Left forelimb (tissue), 1 donor: ENCODE data around the gene MAGI2.

ENCODE experiments used
- DNase-seq: peaks from one replicate; pipeline ENCODE4 v3.0.0-alpha.2; 2018; ENCODE audit warnings: low spot score

MAGI2 gene

DNA sequence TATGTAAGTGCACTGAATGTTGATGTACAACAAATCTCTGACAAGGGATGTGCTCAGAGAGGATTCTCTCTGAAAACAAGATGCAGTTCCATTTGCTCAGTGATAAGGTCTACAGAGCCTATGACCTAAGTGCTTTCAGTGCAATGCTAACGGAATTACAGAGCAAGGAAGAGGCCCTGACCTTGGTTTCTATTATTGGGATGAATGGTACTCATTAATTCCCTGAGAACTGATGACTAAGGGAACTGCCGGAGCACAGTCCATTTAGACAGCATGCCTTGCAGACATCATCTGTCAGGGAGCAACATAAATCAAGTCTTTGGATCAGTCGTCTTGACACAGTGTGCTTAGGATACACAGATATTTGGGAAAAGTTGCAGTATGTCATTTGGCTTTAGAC, 1314.1 kb downstream of the MAGI2 start:
- no peak for DNase-seq

DNA sequence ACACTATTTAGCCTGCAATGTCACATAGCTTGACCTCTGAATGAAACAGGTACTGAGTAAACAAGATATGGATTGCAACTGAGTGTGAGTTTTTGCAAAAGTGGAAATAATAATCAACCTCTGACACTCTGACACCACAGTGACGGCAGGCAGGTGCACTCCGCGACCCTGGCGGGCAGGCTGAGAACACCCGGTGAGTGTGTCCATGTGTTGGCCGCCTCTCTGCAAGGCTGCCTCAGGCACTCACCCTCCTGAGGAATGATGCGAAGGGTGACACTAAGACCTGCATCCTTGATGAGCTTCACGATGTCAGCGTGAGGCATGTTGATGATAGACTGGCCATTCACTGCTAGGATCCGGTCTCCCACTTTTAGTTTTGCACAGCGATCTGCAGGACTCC, 1318.7 kb downstream of the MAGI2 start:
- no peak for DNase-seq

DNA sequence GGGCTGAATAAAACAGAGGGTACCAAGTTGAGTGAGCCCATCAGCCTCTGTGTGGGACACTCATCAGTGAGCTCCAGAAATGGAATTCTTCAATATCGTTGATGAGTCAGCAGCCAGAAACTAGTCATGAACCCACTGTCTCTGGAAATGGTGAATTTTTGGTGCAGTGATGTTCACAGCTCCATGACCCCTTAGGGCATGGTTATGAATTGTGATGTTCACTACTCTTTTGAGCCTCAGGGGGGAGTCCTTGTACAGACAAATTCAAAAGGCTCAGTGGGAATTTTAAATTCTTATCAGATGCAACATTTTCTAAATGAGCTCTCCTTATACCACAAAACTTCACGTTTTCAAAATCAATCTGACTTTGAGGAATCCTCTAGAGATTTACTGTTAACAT, 1319.2 kb downstream of the MAGI2 start:
- no peak for DNase-seq

DNA sequence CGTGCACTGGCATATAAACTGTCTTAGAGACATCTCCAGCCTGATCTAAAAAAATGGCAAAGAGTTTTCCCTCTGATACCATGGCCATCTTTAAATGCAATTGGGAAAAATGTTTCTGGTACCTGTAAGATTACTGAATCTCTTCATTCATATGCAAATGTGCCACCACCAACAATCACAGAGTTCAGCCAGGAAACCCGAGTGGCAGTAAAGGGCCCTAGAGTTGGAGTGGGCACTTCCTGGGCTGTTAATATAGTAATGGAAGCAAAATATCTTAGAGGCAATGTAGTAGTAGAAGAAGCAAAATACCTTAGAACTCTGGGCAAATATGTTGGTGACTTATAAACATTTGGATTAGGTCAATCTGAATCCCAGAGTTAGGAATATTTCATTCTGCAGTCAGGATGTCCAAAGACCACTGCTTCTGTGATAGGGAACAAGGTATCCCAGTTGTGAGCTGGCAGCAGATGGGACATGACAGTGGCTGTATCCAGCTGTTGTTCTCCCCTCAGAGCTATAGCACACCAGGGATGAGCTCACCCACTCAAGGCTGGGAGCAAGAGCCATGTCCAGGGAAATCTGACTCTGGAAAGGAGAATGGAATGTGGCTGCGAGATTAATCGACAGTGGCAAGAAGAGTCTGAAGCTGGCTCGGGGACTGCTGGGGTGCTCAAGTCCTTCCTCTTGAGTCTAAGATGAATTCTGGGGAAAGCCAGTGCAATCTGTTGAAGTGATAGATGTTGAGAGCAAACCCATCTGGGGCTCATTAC, 1322.8 kb downstream of the MAGI2 start:
- DNase-seq, result no peak

DNA sequence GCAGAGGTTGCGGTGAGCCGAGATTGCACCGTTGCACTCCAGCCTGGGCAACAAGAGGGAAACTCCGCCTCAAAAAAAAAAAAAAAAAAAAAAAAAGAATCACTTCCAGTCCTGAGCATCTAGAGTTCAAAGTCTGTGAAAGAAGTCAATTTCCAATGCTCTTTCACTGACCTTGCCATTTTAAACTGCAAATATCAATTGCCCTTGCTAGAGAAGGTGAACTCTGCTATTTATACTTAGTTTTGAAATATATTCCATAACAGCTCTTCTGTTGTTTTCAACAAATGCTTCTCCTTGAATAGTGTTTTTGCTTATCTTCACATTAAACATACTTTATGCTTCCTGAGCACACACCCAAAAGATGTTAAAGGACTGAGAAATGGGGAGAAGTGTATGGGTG, 1323.6 kb downstream of the MAGI2 start:
- no peak for DNase-seq

DNA sequence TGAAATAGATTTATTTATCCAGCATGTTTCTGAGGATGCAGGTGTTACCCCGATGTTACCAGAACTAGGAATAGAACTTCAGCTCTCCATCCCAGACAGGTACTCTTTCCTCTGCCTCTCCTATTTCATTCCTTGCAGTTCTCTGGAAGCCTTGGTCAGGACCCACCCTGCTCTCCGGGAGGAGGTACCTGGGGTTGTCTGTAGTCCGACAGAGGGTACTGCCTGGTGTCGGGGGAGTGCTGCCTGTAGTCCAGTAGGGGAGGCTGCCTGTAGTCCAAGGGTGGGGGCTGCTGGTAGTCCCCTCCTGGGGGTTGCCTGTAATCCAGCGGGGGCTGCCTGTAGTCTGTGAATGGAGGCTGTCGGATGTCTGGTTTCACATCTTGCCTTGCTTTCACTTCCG, 1326.5 kb downstream of the MAGI2 start:
- no peak for DNase-seq

DNA sequence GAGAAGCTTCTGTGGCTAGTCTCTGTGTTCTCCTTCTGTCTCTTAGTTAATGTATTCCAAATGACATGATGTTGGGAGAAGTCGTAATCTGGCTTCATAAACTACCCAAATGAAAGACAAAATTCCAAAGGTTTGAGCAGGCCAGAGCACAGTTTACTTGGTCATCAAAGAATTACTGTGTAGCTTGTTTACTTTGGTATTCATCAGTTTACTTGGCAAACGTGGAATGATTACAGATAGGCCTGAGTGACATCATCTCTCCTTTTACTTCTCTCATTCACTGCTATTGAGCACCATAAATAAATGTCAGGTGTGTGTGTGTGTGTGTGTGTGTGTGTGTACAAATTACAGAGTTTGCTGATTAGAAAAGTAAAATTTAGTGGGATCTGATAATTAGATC, 1327.6 kb downstream of the MAGI2 start:
- DNase-seq, result no peak

DNA sequence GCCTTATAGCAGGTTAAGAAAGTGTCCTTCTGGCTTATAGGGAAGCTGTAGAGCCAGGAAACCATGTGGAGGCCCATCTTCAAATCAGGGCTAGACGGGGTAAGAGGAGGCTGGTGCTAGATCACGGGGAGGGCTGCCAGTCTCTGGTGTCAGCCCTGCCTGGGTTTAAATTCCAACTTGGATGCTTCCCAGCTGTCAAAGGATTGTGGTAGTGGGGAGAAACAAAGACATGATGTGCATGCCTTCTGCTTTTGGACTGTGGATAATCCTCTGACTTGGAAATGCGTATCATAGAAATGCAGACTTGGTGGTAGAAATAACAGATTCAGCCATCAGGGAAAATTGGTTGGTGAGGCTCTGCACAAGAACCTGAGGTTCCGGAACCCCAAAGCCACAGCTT, 1329.3 kb downstream of the MAGI2 start:
- DNase-seq, result no peak

DNA sequence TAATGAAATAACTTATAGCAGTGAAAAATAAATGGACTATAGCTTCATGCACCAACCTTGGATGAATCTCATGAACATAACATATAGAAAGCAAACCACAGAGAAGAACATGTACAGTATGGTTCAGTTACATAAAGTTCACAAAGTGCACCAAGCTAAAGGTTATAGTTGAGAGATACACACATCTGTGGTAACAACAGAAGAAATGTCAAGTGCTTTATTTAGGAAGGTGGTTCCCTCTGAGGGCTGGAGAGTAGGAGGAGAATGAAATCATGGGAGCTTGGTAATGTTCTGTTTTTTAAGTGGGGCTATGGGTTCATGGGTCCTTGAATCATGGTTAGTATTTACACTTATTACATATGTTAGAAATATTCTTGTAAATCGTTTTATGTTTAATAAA, 1331.6 kb downstream of the MAGI2 start:
- no peak for DNase-seq

DNA sequence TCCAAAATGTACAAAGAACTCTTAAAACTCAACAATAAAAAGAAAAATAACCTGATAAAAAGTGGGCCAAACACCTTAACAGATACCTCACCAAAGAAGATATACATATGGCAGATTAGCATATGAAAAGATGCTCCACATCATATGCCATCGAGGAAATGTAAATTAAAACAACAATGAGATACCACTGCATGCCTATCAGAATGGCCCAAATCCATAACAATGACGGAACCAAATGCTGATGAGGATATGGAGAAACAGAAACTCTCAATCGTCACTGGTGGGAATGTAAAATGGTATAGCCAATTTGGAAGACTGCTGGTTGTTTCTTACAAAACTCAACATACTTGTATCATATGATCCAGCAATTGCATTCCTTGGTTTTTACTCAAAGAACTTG, 1335.0 kb downstream of the MAGI2 start:
- no peak for DNase-seq

DNA sequence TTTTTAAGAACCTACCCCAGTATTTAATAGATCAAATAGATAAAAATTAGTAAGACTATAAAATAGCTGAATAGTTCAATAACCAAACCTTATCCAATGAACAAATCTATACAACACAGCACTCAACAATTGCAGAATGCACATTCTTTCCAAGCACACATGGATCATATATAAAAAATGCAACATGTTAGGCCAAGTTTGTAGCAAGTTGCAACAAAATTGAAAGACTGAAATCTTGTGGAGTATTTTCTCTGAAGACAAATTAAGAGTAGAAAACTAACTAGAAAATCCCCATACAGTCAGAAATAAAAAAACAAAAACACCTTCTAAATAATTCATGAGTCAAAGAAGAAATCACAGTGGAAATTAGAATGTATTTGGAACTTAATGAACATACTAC, 1337.6 kb downstream of the MAGI2 start:
- no peak for DNase-seq

DNA sequence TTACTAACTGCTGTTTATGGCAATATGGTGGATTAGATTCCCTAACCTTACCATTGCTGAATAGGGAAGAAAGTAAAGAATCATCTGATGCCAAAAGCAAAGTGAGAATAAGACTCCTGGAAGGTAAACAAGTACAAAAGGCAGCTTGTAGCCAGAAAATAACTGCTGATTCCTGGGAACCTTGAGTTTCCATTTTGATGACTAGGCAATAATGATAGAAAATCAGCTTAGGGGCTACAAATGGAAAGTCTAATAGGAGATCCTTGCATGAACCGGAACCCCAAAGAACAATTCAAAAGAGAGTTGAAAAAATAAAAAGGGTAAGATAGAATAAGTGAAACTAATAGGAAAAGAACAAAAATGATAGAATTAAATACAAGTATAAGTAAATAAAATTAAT, 1338.5 kb downstream of the MAGI2 start:
- no peak for DNase-seq

DNA sequence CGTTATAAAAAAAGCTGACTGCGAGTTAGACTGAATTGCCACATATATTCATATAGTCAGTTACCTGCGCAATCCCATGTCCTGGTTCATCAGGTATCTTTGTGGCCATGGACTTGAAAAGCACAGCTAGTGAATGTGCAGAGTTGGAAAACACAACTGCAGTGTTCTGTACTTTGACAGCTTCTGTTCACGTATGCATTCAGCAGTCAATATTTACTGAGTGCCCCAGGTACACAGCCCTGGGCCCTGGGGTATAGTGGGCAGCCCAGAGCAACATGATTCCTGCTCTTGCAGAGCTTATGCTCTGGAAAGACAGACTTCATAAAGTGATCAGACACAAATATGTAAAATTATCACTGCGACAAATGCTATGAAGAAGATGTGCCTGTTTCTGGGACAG, 1341.0 kb downstream of the MAGI2 start:
- no peak for DNase-seq

DNA sequence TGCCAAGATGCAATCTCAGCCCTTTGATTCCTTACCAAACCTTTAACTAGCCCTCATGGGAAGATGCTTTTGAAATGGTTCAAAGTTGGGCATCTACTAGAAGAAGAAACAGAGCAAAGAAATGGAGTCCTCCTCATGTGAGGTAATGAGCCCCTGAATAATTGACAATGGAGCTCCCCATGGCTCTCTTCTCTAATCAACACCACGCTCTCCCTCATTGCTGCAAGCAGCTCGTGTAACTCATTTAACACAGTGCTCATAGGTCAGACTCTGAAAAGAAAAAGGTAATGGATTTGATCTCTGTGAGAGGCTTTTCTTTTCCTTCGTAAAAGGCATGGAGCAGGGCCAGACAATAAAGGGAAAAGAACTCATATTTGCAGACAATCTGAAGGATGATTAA, 1342.1 kb downstream of the MAGI2 start:
- no peak for DNase-seq

DNA sequence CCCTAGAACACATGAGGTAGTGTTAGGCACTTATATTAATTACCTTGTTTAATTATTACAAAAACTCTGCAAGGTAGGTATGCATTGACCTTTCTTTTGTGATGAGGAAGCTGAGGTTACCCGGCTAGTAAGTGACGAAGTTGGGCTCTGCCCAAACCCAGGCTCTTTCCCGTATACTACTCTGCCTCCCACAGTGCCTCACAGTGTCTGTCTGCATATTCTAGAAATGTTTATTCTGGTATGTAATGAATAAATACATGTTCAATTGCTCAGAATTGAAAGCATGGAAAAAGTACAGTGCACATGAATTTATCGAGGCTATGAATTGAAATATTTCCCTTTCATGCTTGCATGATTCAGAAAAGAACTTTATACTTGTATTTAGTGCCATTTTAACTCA, 1350.0 kb downstream of the MAGI2 start:
- no peak for DNase-seq

DNA sequence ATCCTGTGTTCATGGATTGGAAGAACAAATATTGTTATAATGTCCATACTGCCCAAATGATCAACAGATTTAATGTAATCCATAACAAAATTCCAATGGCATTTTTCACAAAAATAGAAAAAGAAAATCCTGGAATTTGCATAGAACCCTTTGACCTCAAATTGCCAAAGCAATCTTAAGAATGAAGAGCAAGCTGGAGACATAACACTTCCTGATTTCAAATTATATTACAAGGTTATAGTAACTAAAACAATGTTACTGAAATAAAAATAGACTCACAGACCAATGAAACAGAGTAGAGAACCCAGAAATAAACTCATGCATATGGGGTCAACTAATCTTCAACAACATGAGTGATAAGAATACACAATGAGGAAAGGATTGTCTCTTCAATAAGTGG, 1352.4 kb downstream of the MAGI2 start:
- no peak for DNase-seq

DNA sequence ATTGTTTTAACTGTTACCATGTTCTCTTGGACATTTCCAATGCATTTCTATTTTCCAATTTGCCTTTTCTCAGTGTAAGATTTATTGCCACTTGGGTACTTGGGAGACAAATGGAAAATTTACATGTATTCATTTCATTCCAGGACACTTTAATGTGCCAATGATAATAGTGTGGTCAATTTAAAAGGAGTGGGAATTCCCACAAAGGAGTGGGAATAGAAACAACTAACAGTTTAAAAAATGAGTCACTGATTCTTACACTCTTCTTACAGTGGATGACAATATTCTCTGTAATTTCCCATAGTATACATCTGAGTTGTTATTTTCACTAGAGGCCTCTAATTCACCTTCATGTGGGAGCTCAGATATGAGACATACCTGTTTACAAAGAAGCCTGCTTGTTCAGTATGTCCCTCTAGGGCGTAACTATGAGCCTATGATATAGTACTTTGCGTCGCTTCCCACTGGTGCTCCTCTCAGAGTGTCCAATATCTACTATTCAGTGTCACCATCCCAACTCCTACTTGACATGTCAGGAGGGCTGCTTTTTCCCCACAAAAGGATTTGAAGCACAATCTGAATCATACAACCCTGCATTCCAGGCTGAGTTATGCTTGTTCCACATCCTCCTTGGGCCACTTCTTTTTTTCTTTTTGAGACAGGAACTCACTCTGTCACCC, 1353.6 kb downstream of the MAGI2 start:
- no peak for DNase-seq

DNA sequence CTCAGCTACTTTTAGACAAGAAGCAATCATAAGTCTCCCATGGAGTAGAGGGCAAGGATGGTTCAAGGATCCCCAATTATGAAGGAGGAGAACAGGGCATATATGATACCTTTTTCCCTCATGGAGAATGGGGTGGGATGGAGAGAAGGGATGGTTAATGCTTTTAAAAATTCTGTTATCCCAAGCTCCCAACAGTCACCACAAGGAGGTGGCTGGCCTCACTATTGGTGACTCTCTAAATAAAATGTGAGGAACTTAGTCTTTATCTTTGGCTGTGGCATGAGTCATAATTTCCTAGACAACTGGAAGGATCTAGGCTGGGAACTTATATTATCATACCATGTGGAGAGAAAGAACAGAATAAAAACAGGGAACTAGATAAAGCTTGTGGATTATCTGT, 1357.9 kb downstream of the MAGI2 start:
- no peak for DNase-seq

DNA sequence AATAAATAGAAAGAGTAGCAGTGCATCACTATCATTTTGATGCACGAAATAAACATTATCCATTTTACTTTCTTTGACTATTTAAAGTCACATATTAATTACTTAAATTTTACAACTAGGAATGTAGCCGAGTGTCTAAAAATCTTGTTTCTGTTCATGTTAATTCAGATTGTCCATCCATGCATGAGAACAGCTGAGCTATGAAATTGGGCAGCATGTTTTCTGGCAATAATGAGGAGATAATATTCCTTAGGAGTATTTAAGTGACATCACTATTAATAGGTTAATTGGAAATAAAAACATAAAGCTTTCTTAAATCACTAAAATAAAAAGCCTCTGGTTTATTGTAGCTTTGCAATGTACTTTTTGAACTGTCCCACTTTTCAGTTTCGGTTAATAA, 1361.1 kb downstream of the MAGI2 start:
- DNase-seq, result no peak

DNA sequence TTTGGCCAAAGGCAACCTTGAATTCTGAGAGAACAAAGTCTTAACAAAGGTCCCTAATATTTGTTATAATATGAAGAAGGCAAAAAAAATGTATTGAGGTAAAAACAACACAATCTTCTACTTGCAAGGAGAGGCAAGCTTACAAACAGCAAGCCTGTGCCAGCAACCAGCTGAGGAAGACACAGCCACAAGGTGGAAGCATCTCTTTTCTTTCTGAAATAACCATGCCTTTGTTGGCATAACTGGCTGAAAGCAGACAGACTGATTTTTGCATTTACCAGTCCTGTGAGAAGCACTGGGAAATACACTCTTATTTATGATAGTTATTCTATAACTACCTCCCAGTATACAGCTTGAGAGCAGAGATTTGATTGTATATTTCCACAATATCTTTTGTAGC, 1362.9 kb downstream of the MAGI2 start:
- DNase-seq, result no peak

DNA sequence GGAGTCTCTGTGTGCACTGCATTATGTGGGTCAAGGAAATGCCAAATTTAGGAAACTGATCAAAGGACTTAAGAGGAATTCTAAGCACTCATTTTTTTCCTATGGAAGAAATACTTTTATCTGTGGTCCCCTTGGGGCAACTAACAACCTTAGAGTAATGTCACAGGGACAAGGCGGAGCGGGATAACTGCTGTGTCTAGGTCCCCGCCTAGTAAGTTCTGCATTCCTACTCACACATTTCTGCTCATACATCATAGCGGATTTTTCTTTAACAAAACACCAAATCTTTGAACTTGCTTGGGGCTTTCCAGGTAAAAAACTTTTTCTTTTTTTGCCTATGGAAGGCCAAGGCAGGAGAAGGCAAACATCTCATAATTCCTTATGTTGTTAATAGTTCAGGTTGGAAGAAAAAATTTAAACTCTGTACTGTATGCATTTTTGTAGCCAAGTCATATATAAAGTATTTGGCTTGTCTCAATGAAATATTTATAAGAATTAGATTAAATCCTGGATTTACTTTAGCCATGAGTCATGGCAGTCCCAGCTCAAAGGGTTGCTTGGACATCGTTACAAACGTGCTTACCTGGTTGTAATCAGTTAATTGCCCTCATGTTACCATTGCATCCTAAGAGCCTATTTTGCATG, 1369.9 kb downstream of the MAGI2 start:
- DNase-seq, result no peak

DNA sequence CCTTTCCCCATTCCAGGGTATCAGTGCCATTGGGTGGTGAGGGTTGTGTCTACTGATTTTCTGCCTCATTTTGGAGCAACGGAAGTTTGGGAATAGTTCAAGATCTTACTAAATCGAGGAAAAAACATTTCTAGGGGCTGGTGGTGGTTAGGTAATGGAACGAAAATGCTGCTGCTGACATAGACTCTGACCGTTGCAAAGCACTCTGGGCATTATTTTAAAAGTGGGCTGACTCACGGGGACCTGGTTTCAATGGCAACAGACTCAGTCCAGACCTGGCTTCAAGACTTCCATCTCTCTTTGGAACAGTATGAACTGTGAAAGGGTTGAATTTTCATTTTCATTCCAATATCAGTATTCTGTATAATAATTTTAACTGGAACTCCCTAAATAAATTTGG, 1370.9 kb downstream of the MAGI2 start:
- no peak for DNase-seq

DNA sequence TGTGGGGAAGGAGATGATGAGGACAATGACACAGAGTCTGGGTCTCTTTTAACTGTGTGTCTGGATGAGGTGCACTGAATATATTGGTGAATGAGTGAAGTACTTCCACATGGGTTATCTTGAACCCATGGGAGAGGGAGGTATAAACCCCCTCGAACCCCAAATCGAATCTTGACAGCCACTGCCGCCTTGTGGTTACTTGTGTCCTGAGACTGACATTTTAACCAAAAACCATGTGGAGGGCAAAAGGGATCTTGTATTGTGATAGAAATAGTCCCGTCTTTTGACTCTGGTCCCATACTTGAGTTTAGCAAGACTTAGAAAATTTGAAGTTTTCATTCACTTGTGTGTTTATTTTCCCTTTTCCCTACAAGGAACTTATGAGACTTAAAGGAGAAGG, 1371.6 kb downstream of the MAGI2 start:
- no peak for DNase-seq

DNA sequence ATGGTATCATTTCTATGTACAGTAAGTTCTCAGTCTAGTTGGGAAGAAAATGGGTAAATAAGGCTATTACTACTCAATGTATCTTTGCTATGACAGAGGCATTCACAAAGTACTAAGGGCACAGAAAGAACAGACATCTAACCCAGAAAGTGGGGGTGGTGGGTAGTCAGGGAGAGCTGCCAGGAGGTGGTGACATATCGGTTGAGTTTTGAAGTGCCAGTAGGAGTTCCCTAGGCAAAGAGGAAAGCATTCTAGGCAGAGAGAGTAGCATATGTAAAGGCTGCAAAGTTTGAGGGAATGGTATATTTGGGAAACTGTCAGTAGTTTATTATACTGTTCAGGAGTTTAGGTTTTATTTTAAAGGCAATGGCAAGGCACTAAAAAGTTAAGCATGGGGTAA, 1372.1 kb downstream of the MAGI2 start:
- no peak for DNase-seq
